Neural progenitor cell (in vitro differentiated cells): ENCODE measurements around the gene CCND2. TPM values are rescaled to one million over a fixed set of nuclear protein-coding genes. Genes with fewer than 3 reads are reported as not detected.

ENCODE experiments used
- DNase-seq: peaks from one replicate; pipeline ENCODE4 v3.0.0-alpha.2; 2016; ENCODE audit warnings: low spot score
- H2AFZ ChIP-seq: fragments of 200-600 bp; sonication (generic); replicated peaks from 2 replicates; pipeline ENCODE4 v1.6.1; 2016; ENCODE audit warnings: antibody characterized with exemption
- H3F3A ChIP-seq: fragments of 200-600 bp; sonication (generic); 2 replicates; pipeline ENCODE4 v1.6.1; 2016; ENCODE audit warnings: antibody characterized with exemption, low read depth
- H3K27ac ChIP-seq: fragments of 200-600 bp; sonication (generic); 2 replicates; pipeline ENCODE4 v1.5.1; 2016; ENCODE audit warnings: mild to moderate bottlenecking
- H3K27me3 ChIP-seq: fragments of 200-600 bp; sonication (generic); 2 replicates; pipeline ENCODE4 v1.6.1; 2016; ENCODE audit warnings: mild to moderate bottlenecking, moderate library complexity
- H3K36me3 ChIP-seq: fragments of 200-600 bp; sonication (generic); 2 replicates; pipeline ENCODE4 v1.5.1; 2016
- H3K4me1 ChIP-seq: fragments of 200-600 bp; sonication (generic); 2 replicates; pipeline ENCODE4 v1.6.1; 2016; ENCODE audit warnings: mixed run types
- H3K4me2 ChIP-seq: fragments of 200-600 bp; sonication (generic); 2 replicates; pipeline ENCODE4 v1.6.1; 2016
- H3K4me3 ChIP-seq: fragments of 200-600 bp; sonication (generic); 2 replicates; pipeline ENCODE4 v1.5.1; 2016
- H3K79me2 ChIP-seq: fragments of 200-600 bp; sonication (generic); 2 replicates; pipeline ENCODE4 v1.6.1; 2016; ENCODE audit warnings: low read depth
- H3K9ac ChIP-seq: fragments of 200-600 bp; sonication (generic); 2 replicates; pipeline ENCODE4 v1.6.1; 2016
- H3K9me3 ChIP-seq: fragments of 200-600 bp; sonication (generic); 2 replicates; pipeline ENCODE4 v1.5.1; 2016; ENCODE audit warnings: low read depth
- H4K20me1 ChIP-seq: fragments of 200-600 bp; sonication (generic); 2 replicates; pipeline ENCODE4 v1.6.1; 2016; ENCODE audit warnings: low read depth
- H3K27ac Mint-ChIP-seq: 3 replicates; pipeline ENCODE4 v1.8.0; 2021; ENCODE audit warnings: mixed read lengths
- H3K27me3 Mint-ChIP-seq: 2 replicates; pipeline ENCODE4 v1.8.0; 2022; ENCODE audit warnings: low read depth, mild to moderate bottlenecking, inconsistent platforms, moderate library complexity, mixed read lengths; ENCODE audit not compliant: insufficient read depth
- H3K36me3 Mint-ChIP-seq: 3 replicates; pipeline ENCODE4 v1.8.0; 2021; ENCODE audit warnings: mixed read lengths
- H3K4me1 Mint-ChIP-seq: 3 replicates; pipeline ENCODE4 v1.8.0; 2021; ENCODE audit warnings: mixed read lengths
- H3K4me3 Mint-ChIP-seq: 3 replicates; pipeline ENCODE4 v1.8.0; 2021; ENCODE audit warnings: mild to moderate bottlenecking, moderate library complexity, mixed read lengths
- H3K9me3 Mint-ChIP-seq: 3 replicates; pipeline ENCODE4 v1.8.0; 2020; ENCODE audit warnings: mixed read lengths
- CTCF ChIP-seq: fragments of 200-600 bp; sonication (generic); IDR thresholded peaks from 2 replicates; pipeline ENCODE4 v1.5.1; 2017; ENCODE audit warnings: antibody characterized with exemption, mild to moderate bottlenecking
- EZH2 ChIP-seq: fragments of 200-600 bp; sonication (generic); IDR thresholded peaks from 2 replicates; pipeline ENCODE4 v1.6.1; 2017; ENCODE audit warnings: antibody characterized with exemption, mild to moderate bottlenecking, moderate library complexity
- EZH2phosphoT487 ChIP-seq: fragments of 200-600 bp; sonication (generic); IDR thresholded peaks from 2 replicates; pipeline ENCODE4 v1.6.1; 2017; ENCODE audit warnings: antibody characterized with exemption
- total RNA-seq: library from RNA; depleted of rRNA; stranded (reverse); fragments of >200 nt; gene quantifications from 2 replicates; pipeline ENCODE4 v1.2.3, GENCODE V29; 2015; ENCODE audit warnings: low replicate concordance

Gene CCND2
- total RNA-seq, 1 donor from 2014 or later: 95.8 TPM

- Histone ChIP-seq H3K4me3 (no peak overlapping the region), H3K4me2 (no peak overlapping the region), H3K9me3 (no peaks in the 10 kb centered on the region), H3K4me1 (peaks cover 48% of the 10 kb centered on the region), H4K20me1 (peaks cover 99% of the 10 kb centered on the region), H3K27me3 (no peaks in the 10 kb centered on the region), H3K9ac (no peak overlapping the region), H3K27ac (no peak overlapping the region), H2AFZ (no peak overlapping the region), H3F3A (peaks cover 29% of the 10 kb centered on the region), H3K79me2 (peaks cover 46% of the 10 kb centered on the region), H3K36me3 (no peaks in the 10 kb centered on the region)
- Mint-ChIP-seq H3K9me3 (no peaks in the 10 kb centered on the region), H3K27ac (peak overlapping the region; percentile 84), H3K36me3 (peaks cover 75% of the 10 kb centered on the region), H3K4me3 (peak overlapping the region; percentile 41), H3K27me3 (peaks cover 6% of the 10 kb centered on the region), H3K4me1 (peaks cover 86% of the 10 kb centered on the region)
- no peak for DNase-seq
- TF ChIP-seq EZH2: no peak
- no peak for TF ChIP-seq CTCF
- TF ChIP-seq EZH2phosphoT487: no peak
These were observed 16.6 kb downstream of the CCND2 start for GRCh38 chr12:4289998-4290790.

GRCh38 chr12:4292341-4293073 lies 18.9 kb downstream of the CCND2 start:
- no peaks in the 10 kb centered on the region for H3K36me3 ChIP-seq
- Mint-ChIP-seq H3K4me3 (no peak overlapping the region), H3K27ac (peak overlapping the region; percentile 19), H3K36me3 (peaks cover 65% of the 10 kb centered on the region), H3K27me3 (peaks cover 3% of the 10 kb centered on the region), H3K9me3 (no peaks in the 10 kb centered on the region), H3K4me1 (peaks cover 63% of the 10 kb centered on the region)
- H3K27ac ChIP-seq: peak overlapping the region; percentile 87
- no peaks in the 10 kb centered on the region for H3K9me3 ChIP-seq
- H2AFZ ChIP-seq: no peak overlapping the region
- H3K27me3 ChIP-seq: no peaks in the 10 kb centered on the region
- peak overlapping the region; percentile 72 for H3K4me2 ChIP-seq
- H3K4me3 ChIP-seq: no peak overlapping the region
- DNase-seq: no peak
- H3K9ac ChIP-seq: no peak overlapping the region
- TF ChIP-seq CTCF: no peak
- no peak for TF ChIP-seq EZH2phosphoT487
- TF ChIP-seq EZH2: no peak
- H3F3A ChIP-seq: peaks cover 29% of the 10 kb centered on the region
- H3K79me2 ChIP-seq: peaks cover 37% of the 10 kb centered on the region
- H3K4me1 ChIP-seq: peaks cover 48% of the 10 kb centered on the region
- H4K20me1 ChIP-seq: peaks cover 93% of the 10 kb centered on the region

GRCh38 chr12:4293299-4293965 lies 19.9 kb downstream of the CCND2 start:
- no peak for TF ChIP-seq EZH2phosphoT487
- TF ChIP-seq EZH2: no peak
- no peak for TF ChIP-seq CTCF
- H3K27ac Mint-ChIP-seq: peak overlapping the region; percentile 65
- Histone ChIP-seq H3K27ac (peak overlapping the region; percentile 87), H4K20me1 (peaks cover 92% of the 10 kb centered on the region), H2AFZ (no peak overlapping the region), H3K4me1 (peaks cover 44% of the 10 kb centered on the region), H3K79me2 (peaks cover 37% of the 10 kb centered on the region), H3K9me3 (no peaks in the 10 kb centered on the region), H3K4me2 (peak overlapping the region; percentile 72), H3K27me3 (no peaks in the 10 kb centered on the region), H3K36me3 (no peaks in the 10 kb centered on the region), H3K4me3 (peak overlapping the region; percentile 18), H3K9ac (no peak overlapping the region), H3F3A (peaks cover 29% of the 10 kb centered on the region)
- peaks cover 2% of the 10 kb centered on the region for H3K27me3 Mint-ChIP-seq
- no peak overlapping the region for H3K4me3 Mint-ChIP-seq
- H3K9me3 Mint-ChIP-seq: no peaks in the 10 kb centered on the region
- DNase-seq: no peak
- peaks cover 64% of the 10 kb centered on the region for H3K36me3 Mint-ChIP-seq
- peaks cover 54% of the 10 kb centered on the region for H3K4me1 Mint-ChIP-seq
